ENCODE data around the gene COL6A3.

Gene COL6A3

DNA sequence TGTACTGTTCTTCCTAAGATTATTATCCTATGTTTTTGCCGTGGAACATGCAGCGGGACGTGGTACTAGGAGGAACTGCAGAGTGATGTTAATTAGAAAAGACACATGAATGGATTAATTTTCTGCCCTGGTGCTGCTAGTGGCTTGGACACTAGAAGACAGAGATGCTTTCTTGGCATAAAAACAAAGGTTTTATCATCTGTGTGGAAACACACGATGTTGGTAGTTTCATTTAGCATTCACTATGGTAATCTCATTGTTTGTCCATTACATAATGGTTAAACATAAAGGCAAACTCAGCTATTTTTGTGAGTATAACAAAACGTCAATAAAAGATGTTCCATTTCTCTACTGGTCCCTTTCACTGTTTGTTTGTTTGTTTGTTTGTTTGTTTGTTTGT, 22.8 kb downstream of the COL6A3 start:
- TF ChIP-seq CREB1 (IDR thresholded peaks at IDR 0.05; ENCODE audit: low read depth) (no peak), ZBTB7A (IDR thresholded peaks at IDR 0.05; ENCODE audit: low read depth) (no peak), EGR1 (IDR thresholded peaks at IDR 0.05) (no peak), CEBPB (IDR thresholded peaks at IDR 0.05) (no peak), EP300 (IDR thresholded peaks at IDR 0.05; ENCODE audit: borderline replicate concordance) (no peak), TAF1 (IDR thresholded peaks at IDR 0.05; ENCODE audit: low read depth) (no peak), RAD21 (IDR thresholded peaks at IDR 0.05; ENCODE audit: low read depth) (no peak), FOXM1 (IDR thresholded peaks at IDR 0.05; ENCODE audit: borderline replicate concordance, low read depth) (no peak), TEAD4 (IDR thresholded peaks at IDR 0.05) (no peak), YY1 (IDR thresholded peaks at IDR 0.05; ENCODE audit: low read depth) (no peak), NFIC (IDR thresholded peaks at IDR 0.05) (no peak)
- TF ChIP-seq, protein P1, sequence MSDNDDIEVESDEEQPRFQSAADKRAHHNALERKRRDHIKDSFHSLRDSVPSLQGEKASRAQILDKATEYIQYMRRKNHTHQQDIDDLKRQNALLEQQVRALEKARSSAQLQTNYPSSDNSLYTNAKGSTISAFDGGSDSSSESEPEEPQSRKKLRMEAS (IDR thresholded peaks at IDR 0.05) = no peak
- TF ChIP-seq, protein P2, sequence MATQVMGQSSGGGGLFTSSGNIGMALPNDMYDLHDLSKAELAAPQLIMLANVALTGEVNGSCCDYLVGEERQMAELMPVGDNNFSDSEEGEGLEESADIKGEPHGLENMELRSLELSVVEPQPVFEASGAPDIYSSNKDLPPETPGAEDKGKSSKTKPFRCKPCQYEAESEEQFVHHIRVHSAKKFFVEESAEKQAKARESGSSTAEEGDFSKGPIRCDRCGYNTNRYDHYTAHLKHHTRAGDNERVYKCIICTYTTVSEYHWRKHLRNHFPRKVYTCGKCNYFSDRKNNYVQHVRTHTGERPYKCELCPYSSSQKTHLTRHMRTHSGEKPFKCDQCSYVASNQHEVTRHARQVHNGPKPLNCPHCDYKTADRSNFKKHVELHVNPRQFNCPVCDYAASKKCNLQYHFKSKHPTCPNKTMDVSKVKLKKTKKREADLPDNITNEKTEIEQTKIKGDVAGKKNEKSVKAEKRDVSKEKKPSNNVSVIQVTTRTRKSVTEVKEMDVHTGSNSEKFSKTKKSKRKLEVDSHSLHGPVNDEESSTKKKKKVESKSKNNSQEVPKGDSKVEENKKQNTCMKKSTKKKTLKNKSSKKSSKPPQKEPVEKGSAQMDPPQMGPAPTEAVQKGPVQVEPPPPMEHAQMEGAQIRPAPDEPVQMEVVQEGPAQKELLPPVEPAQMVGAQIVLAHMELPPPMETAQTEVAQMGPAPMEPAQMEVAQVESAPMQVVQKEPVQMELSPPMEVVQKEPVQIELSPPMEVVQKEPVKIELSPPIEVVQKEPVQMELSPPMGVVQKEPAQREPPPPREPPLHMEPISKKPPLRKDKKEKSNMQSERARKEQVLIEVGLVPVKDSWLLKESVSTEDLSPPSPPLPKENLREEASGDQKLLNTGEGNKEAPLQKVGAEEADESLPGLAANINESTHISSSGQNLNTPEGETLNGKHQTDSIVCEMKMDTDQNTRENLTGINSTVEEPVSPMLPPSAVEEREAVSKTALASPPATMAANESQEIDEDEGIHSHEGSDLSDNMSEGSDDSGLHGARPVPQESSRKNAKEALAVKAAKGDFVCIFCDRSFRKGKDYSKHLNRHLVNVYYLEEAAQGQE (IDR thresholded peaks at IDR 0.05; ENCODE audit: low read depth) = no peak

DNA sequence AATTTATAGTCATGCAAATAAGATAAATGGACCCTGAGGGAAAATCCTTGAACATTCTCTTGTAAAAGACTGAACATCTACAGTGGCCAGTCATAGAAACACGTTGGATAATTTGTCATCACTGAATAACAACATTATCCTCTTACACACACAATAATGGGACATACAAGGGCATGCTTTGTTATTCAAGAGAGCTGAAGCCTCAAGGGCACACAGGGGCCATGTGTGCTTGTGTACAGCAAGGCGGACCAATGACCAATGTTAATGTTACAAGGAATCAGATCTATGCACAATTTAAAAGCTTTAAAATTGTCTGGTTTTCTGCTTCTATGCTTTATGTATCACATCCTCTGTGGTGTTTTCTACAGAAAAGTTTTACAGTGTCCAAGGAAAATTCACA, 23.7 kb downstream of the COL6A3 start:
- TF ChIP-seq ZBTB7A (IDR thresholded peaks at IDR 0.05; ENCODE audit: low read depth) = no peak
- TF ChIP-seq RAD21 (IDR thresholded peaks at IDR 0.05; ENCODE audit: low read depth) = no peak
- TF ChIP-seq TAF1 (IDR thresholded peaks at IDR 0.05; ENCODE audit: low read depth) = no peak
- TF ChIP-seq, protein P1 (IDR thresholded peaks at IDR 0.05) = no peak
- TF ChIP-seq, protein P3, sequence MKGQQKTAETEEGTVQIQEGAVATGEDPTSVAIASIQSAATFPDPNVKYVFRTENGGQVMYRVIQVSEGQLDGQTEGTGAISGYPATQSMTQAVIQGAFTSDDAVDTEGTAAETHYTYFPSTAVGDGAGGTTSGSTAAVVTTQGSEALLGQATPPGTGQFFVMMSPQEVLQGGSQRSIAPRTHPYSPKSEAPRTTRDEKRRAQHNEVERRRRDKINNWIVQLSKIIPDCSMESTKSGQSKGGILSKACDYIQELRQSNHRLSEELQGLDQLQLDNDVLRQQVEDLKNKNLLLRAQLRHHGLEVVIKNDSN (IDR thresholded peaks at IDR 0.05) = no peak
- no peak for TF ChIP-seq CEBPB (IDR thresholded peaks at IDR 0.05)
- no peak for TF ChIP-seq EGR1 (IDR thresholded peaks at IDR 0.05)
- no peak for TF ChIP-seq TEAD4 (IDR thresholded peaks at IDR 0.05)
- no peak for TF ChIP-seq NFIC (IDR thresholded peaks at IDR 0.05)
- no peak for TF ChIP-seq YY1 (IDR thresholded peaks at IDR 0.05; ENCODE audit: low read depth)
- no peak for TF ChIP-seq FOXM1 (IDR thresholded peaks at IDR 0.05; ENCODE audit: borderline replicate concordance, low read depth)
- TF ChIP-seq, protein P2 (IDR thresholded peaks at IDR 0.05; ENCODE audit: low read depth) = no peak
- TF ChIP-seq TCF12 (IDR thresholded peaks at IDR 0.05; ENCODE audit: low read depth) = no peak
- TF ChIP-seq CREB1 (IDR thresholded peaks at IDR 0.05; ENCODE audit: low read depth) = no peak
- no peak for TF ChIP-seq EP300 (IDR thresholded peaks at IDR 0.05; ENCODE audit: borderline replicate concordance)

DNA sequence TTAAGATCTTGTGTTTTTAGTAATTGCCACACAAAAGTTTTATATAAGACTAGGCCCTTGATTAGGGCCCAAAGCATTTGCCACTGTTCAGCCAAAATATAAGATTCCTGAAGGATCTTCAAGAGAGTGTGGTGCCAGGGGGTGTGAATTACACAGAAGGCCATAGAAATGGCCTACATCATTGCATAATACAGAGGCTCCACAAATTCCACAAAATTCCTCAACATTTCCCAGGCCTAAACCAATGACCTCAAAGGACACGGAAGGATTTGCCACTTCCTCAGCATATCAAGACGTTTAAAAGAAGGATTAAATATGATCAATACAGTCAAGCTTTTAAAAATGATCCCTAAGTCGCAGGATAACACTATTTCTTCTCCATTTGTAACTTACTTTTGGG, 24.1 kb downstream of the COL6A3 start:
- TF ChIP-seq, protein P1 (IDR thresholded peaks at IDR 0.05) = no peak
- TF ChIP-seq TCF12 (IDR thresholded peaks at IDR 0.05; ENCODE audit: low read depth) (no peak), YY1 (IDR thresholded peaks at IDR 0.05; ENCODE audit: low read depth) (no peak), RAD21 (IDR thresholded peaks at IDR 0.05; ENCODE audit: low read depth) (no peak), ZBTB7A (IDR thresholded peaks at IDR 0.05; ENCODE audit: low read depth) (no peak), TEAD4 (IDR thresholded peaks at IDR 0.05) (no peak), FOXM1 (IDR thresholded peaks at IDR 0.05; ENCODE audit: borderline replicate concordance, low read depth) (no peak), CREB1 (IDR thresholded peaks at IDR 0.05; ENCODE audit: low read depth) (no peak), CEBPB (IDR thresholded peaks at IDR 0.05) (no peak)
- TF ChIP-seq, protein P3 (IDR thresholded peaks at IDR 0.05) = no peak
- TF ChIP-seq, protein P2 (IDR thresholded peaks at IDR 0.05; ENCODE audit: low read depth) = no peak

DNA sequence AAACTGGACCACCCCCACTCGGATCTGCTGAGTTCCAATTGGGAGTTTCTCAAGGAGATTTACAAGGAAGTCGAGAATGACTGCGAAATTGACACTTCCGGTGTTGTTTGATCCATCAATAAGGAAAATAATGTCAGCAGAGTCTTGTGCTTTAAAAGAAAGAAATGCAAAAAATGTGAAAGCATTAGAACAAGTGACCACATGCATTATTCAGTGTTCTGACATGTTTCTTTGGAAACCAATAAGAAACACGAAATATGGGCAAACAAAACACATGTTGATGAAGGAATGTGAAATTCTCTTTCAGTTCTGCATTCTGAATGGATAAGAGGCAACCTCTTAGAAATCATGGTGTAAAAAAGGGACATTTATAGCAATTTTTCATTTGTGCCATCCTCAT, 25.9 kb downstream of the COL6A3 start:
- no peak for TF ChIP-seq CREB1 (IDR thresholded peaks at IDR 0.05; ENCODE audit: low read depth)
- TF ChIP-seq EGR1 (IDR thresholded peaks at IDR 0.05) = no peak
- no peak for TF ChIP-seq EP300 (IDR thresholded peaks at IDR 0.05; ENCODE audit: borderline replicate concordance)
- TF ChIP-seq FOXM1 (IDR thresholded peaks at IDR 0.05; ENCODE audit: borderline replicate concordance, low read depth) = no peak
- TF ChIP-seq TCF12 (IDR thresholded peaks at IDR 0.05; ENCODE audit: low read depth) = no peak
- TF ChIP-seq ZBTB7A (IDR thresholded peaks at IDR 0.05; ENCODE audit: low read depth) = no peak
- no peak for TF ChIP-seq TEAD4 (IDR thresholded peaks at IDR 0.05)
- TF ChIP-seq, protein P1 (IDR thresholded peaks at IDR 0.05) = no peak
- TF ChIP-seq TAF1 (IDR thresholded peaks at IDR 0.05; ENCODE audit: low read depth) = no peak
- TF ChIP-seq CEBPB (IDR thresholded peaks at IDR 0.05) = no peak
- TF ChIP-seq NFIC (IDR thresholded peaks at IDR 0.05) = no peak
- TF ChIP-seq, protein P3 (IDR thresholded peaks at IDR 0.05) = no peak
- TF ChIP-seq, protein P2 (IDR thresholded peaks at IDR 0.05; ENCODE audit: low read depth) = no peak
- no peak for TF ChIP-seq YY1 (IDR thresholded peaks at IDR 0.05; ENCODE audit: low read depth)
- TF ChIP-seq RAD21 (IDR thresholded peaks at IDR 0.05; ENCODE audit: low read depth) = no peak

All from Ishikawa (cell line).